ENCODE data around the gene NDRG4. TPM values are rescaled to one million over a fixed set of nuclear protein-coding genes. Genes with fewer than 3 reads are reported as not detected.

The NDRG4 gene
- total and polyA plus RNA-seq, 9 donors = 1.6 to 10.5 (median 3.7) TPM

GRCh38 chr16:58537124-58537906 lies 37.4 kb downstream of the NDRG4 start:
- intact Hi-C loops (cut with DNase I) = no loop called here
- H3K4me3 ChIP-seq = no peak overlapping the region
- H3K27me3 ChIP-seq = no peaks in the 10 kb centered on the region
- no peak for DNase-seq
- H3K27ac ChIP-seq = no peak overlapping the region
- TF ChIP-seq EP300 (IDR thresholded peaks at IDR 0.05) (no peak), POLR2A (IDR thresholded peaks at IDR 0.05) (no peak), CTCF (IDR thresholded peaks at IDR 0.05) (no peak)
- WGBS, 3 donors = 83 to 88% (median 88%) methylated on average over 10 of the region's 10 CpGs
- H3K4me1 ChIP-seq (ENCODE audit: insufficient read depth) = no peaks in the 10 kb centered on the region
- no peaks in the 10 kb centered on the region for H3K36me3 ChIP-seq
- H3K9me3 ChIP-seq = no peaks in the 10 kb centered on the region

- H3K27me3 ChIP-seq = no peaks in the 10 kb centered on the region
- no peak overlapping the region for H3K27ac ChIP-seq
- H3K4me1 ChIP-seq (ENCODE audit: insufficient read depth) = no peaks in the 10 kb centered on the region
- no peak for TF ChIP-seq CTCF (IDR thresholded peaks at IDR 0.05)
- no peak for TF ChIP-seq EP300 (IDR thresholded peaks at IDR 0.05)
- TF ChIP-seq POLR2A (IDR thresholded peaks at IDR 0.05) = no peak
- no peak overlapping the region for H3K4me3 ChIP-seq
- no peaks in the 10 kb centered on the region for H3K9me3 ChIP-seq
- intact Hi-C loops (cut with DNase I) = no loop called here
- H3K36me3 ChIP-seq = no peaks in the 10 kb centered on the region
- WGBS, 3 donors = 65 to 75% (median 71%) methylated on average over 2 of the region's 2 CpGs
- DNase-seq = no peak
Measured at GRCh38 chr16:58541711-58542110, 41.8 kb downstream of the NDRG4 start.

GRCh38 chr16:58542291-58542690 lies 42.3 kb downstream of the NDRG4 start:
- H3K27ac ChIP-seq = no peak overlapping the region
- no peaks in the 10 kb centered on the region for H3K4me1 ChIP-seq (ENCODE audit: insufficient read depth)
- TF ChIP-seq CTCF (IDR thresholded peaks at IDR 0.05) = no peak
- no peak for TF ChIP-seq EP300 (IDR thresholded peaks at IDR 0.05)
- TF ChIP-seq POLR2A (IDR thresholded peaks at IDR 0.05) = no peak
- no peak for DNase-seq
- intact Hi-C loops (cut with DNase I) = no loop called here
- no peaks in the 10 kb centered on the region for H3K27me3 ChIP-seq
- H3K9me3 ChIP-seq = no peaks in the 10 kb centered on the region
- H3K4me3 ChIP-seq = no peak overlapping the region
- H3K36me3 ChIP-seq = no peaks in the 10 kb centered on the region
- 43 to 52% (median 47%) methylated on average over 1 of the region's 1 CpG for WGBS, 3 donors

GRCh38 chr16:58543685-58544084 lies 43.7 kb downstream of the NDRG4 start:
- H3K27ac ChIP-seq = no peak overlapping the region
- DNase-seq = no peak
- no peak overlapping the region for H3K4me3 ChIP-seq
- H3K9me3 ChIP-seq = no peaks in the 10 kb centered on the region
- H3K4me1 ChIP-seq (ENCODE audit: insufficient read depth) = no peaks in the 10 kb centered on the region
- H3K27me3 ChIP-seq = no peaks in the 10 kb centered on the region
- intact Hi-C loops (cut with DNase I) = no loop called here
- no peaks in the 10 kb centered on the region for H3K36me3 ChIP-seq
- 92 to 96% (median 93%) methylated on average over 8 of the region's 8 CpGs for WGBS, 3 donors
- TF ChIP-seq POLR2A (IDR thresholded peaks at IDR 0.05) (no peak), EP300 (IDR thresholded peaks at IDR 0.05) (no peak), CTCF (IDR thresholded peaks at IDR 0.05) (no peak)

All from ovary (tissue), 9 donors.